Measurements from ENCODE around the gene SLC10A7. TPM values are rescaled to one million over a fixed set of nuclear protein-coding genes. Genes with fewer than 3 reads are reported as not detected.

SLC10A7 gene
- total and polyA plus RNA-seq, 2 donors from 2014 or later: 1.9 to 15.1 TPM

- no peaks in the 10 kb centered on the region for H3K4me1 ChIP-seq (ENCODE audit: control insufficient read depth in 2 of 3, insufficient read depth in 2 of 3, low read depth in 1 of 3, low read length in 3 of 3)
- H3K4me3 ChIP-seq (ENCODE audit: low read length in 3 of 3): no peak overlapping the region
- FAIRE-seq (no peak), DNase-seq (no peak)
- H3K9ac ChIP-seq (ENCODE audit: low read length in 3 of 3): no peak overlapping the region
- H3K9me3 ChIP-seq (ENCODE audit: control insufficient read depth in 2 of 3, insufficient read depth in 1 of 3, low read length in 3 of 3): no peaks in the 10 kb centered on the region
- intact Hi-C loops (cut with DNase I): no loop called here
- H3K36me3 ChIP-seq (ENCODE audit: control insufficient read depth in 2 of 3, insufficient read depth in 3 of 3, low read length in 3 of 3): no peaks in the 10 kb centered on the region
- no peak overlapping the region for H3K27ac ChIP-seq (ENCODE audit: low read depth in 2 of 2, low read length in 2 of 2)
- H3K27me3 ChIP-seq (ENCODE audit: control insufficient read depth, insufficient read depth, low read length): no peaks in the 10 kb centered on the region
- TF ChIP-seq CTCF (IDR thresholded peaks at IDR 0.05; ENCODE audit: borderline replicate concordance, extremely low read depth, insufficient read depth): no peak
Observed at GRCh38 chr4:146550161-146550560, 28.4 kb upstream of the SLC10A7 start.

DNA sequence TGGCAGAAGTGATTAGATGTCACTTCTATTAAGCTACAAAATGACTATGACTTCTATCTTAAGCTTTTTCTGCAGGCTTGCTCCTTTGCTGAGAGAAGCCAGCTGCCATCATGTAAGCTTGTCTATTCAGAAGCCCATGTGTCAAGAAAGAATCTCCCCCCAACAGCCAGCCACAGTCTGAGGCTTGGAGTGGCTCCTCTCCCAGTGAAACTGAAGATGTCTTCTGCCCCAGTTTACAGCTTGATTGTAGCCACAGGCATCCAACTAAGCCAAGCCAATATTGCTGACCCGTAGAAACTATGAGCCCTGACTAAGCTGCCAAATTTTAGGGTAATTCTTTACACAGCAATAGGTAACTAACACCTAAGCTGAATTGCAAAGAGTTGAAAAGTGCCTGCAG lies 26.7 kb upstream of the SLC10A7 start:
- FAIRE-seq: no peak
- Histone ChIP-seq H3K4me1 (ENCODE audit: control insufficient read depth in 2 of 3, insufficient read depth in 2 of 3, low read depth in 1 of 3, low read length in 3 of 3) (no peaks in the 10 kb centered on the region), H3K4me3 (ENCODE audit: low read length in 3 of 3) (no peak overlapping the region), H3K27ac (ENCODE audit: low read depth in 2 of 2, low read length in 2 of 2) (no peak overlapping the region), H3K9me3 (ENCODE audit: control insufficient read depth in 2 of 3, insufficient read depth in 1 of 3, low read length in 3 of 3) (peaks cover 0 to 6% (median 0%) of the 10 kb centered on the region in 3 donors), H3K27me3 (ENCODE audit: control insufficient read depth, insufficient read depth, low read length) (no peaks in the 10 kb centered on the region), H3K9ac (ENCODE audit: low read length in 3 of 3) (no peak overlapping the region), H3K36me3 (ENCODE audit: control insufficient read depth in 2 of 3, insufficient read depth in 3 of 3, low read length in 3 of 3) (no peaks in the 10 kb centered on the region)
- DNase-seq: no peak
- intact Hi-C loops (cut with DNase I): no loop called here
- no peak for TF ChIP-seq CTCF (IDR thresholded peaks at IDR 0.05; ENCODE audit: borderline replicate concordance, extremely low read depth, insufficient read depth)

DNA sequence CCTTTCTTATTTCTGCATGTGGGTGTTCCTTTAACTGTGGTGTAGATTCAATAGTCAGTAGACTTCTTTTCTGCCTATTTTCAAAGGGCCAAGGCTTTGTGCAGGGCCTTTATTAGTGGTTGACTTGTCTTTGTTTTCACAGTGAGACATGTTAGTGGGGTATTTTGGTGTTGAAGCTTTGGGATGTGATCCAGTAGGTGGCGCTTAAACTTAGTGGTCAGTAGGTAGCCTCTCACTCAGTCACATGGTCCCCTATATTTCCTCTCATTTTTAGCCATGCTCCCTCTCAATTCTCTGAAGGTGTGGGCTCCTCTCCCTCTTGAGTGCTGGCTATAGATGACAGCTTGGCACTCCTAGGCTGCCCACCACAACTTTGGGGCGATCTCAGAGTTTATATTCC lies 23.4 kb upstream of the SLC10A7 start:
- H3K4me3 ChIP-seq (ENCODE audit: low read length in 3 of 3): no peak overlapping the region
- intact Hi-C loops (cut with DNase I): no loop called here
- H3K27ac ChIP-seq (ENCODE audit: low read depth in 2 of 2, low read length in 2 of 2): no peak overlapping the region
- H3K9me3 ChIP-seq (ENCODE audit: control insufficient read depth in 2 of 3, insufficient read depth in 1 of 3, low read length in 3 of 3): peaks cover 0 to 11% (median 0%) of the 10 kb centered on the region in 3 donors
- no peaks in the 10 kb centered on the region for H3K4me1 ChIP-seq (ENCODE audit: control insufficient read depth in 2 of 3, insufficient read depth in 2 of 3, low read depth in 1 of 3, low read length in 3 of 3)
- DNase-seq: no peak
- H3K36me3 ChIP-seq (ENCODE audit: control insufficient read depth in 2 of 3, insufficient read depth in 3 of 3, low read length in 3 of 3): no peaks in the 10 kb centered on the region
- FAIRE-seq: no peak
- no peak overlapping the region for H3K9ac ChIP-seq (ENCODE audit: low read length in 3 of 3)
- no peaks in the 10 kb centered on the region for H3K27me3 ChIP-seq (ENCODE audit: control insufficient read depth, insufficient read depth, low read length)
- no peak for TF ChIP-seq CTCF (IDR thresholded peaks at IDR 0.05; ENCODE audit: borderline replicate concordance, extremely low read depth, insufficient read depth)

GRCh38 chr4:146534178-146534577 lies 12.4 kb upstream of the SLC10A7 start:
- H3K9ac ChIP-seq (ENCODE audit: low read length in 3 of 3): no peak overlapping the region
- FAIRE-seq: no peak
- H3K9me3 ChIP-seq (ENCODE audit: control insufficient read depth in 2 of 3, insufficient read depth in 1 of 3, low read length in 3 of 3): no peaks in the 10 kb centered on the region
- H3K27me3 ChIP-seq (ENCODE audit: control insufficient read depth, insufficient read depth, low read length): no peaks in the 10 kb centered on the region
- H3K36me3 ChIP-seq (ENCODE audit: control insufficient read depth in 2 of 3, insufficient read depth in 3 of 3, low read length in 3 of 3): no peaks in the 10 kb centered on the region
- TF ChIP-seq CTCF (IDR thresholded peaks at IDR 0.05; ENCODE audit: borderline replicate concordance, extremely low read depth, insufficient read depth): no peak
- no peak overlapping the region for H3K4me3 ChIP-seq (ENCODE audit: low read length in 3 of 3)
- intact Hi-C loops (cut with DNase I): no loop called here
- no peaks in the 10 kb centered on the region for H3K4me1 ChIP-seq (ENCODE audit: control insufficient read depth in 2 of 3, insufficient read depth in 2 of 3, low read depth in 1 of 3, low read length in 3 of 3)
- H3K27ac ChIP-seq (ENCODE audit: low read depth in 2 of 2, low read length in 2 of 2): no peak overlapping the region
- DNase-seq: no peak
